ENCODE measurements around the gene WIZ. TPM values are rescaled to one million over a fixed set of nuclear protein-coding genes. Genes with fewer than 3 reads are reported as not detected.

Gene WIZ
- total and polyA plus RNA-seq, 2 of the 4 experiments (the other 2 are of a cell fraction): 0.90 to 27.1 TPM

DNA sequence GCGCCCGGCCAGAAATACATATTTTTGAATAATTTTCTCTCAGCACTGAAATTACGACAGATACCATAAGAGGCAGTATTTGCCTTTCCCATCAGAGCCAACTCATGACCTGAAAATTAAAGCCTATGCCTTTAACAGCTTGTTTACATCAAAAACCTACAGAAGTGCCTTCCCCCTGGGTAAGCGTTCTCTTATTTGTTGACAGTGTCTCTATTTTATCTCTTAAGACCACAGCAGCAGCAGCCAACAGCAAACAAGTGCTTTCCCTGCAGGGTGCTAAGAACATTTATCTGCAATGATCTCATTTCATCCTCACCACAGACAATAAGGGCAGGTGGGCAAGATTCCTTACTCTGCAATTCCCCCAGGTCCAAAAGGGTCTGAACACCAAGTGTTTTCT, 36.9 kb downstream of the WIZ start:
- CTCF ChIA-PET: no interaction called here
- DNase-seq (no peak), ATAC-seq (ENCODE audit: low read depth) (no peak; the same call in 1 of the 2 replicates)
- Histone ChIP-seq H3K9ac (ENCODE audit: low read depth, low read length) (no peak overlapping the region), H2AK5ac (ENCODE audit: low read depth, low read length) (no peak overlapping the region), H2BK5ac (ENCODE audit: low read depth, low read length, poor library complexity, severe bottlenecking) (no peak overlapping the region), H3K27me3 (ENCODE audit: control insufficient read depth, insufficient read depth, low read length) (no peaks in the 10 kb centered on the region), H2AK9ac (replicated peaks; ENCODE audit: low read depth, low read length, poor library complexity) (no peak overlapping the region), H3K36me3 (ENCODE audit: control insufficient read depth, insufficient read depth, low read length) (peaks cover 22% of the 10 kb centered on the region), H3K9me1 (ENCODE audit: insufficient read depth, low read length) (peaks cover 20% of the 10 kb centered on the region), H2AFZ (replicated peaks; ENCODE audit: low read length, poor library complexity) (no peak overlapping the region), H3K4me1 (ENCODE audit: control insufficient read depth, insufficient read depth, low read length) (peaks cover 11% of the 10 kb centered on the region), H3K79me1 (ENCODE audit: low read depth in 1 of 2, low read length in 2 of 2) (peaks cover 15 to 77% of the 10 kb centered on the region in 2 experiments), H2BK15ac (ENCODE audit: low read depth, low read length) (no peak overlapping the region), H3K23ac (ENCODE audit: low read depth, low read length) (no peak overlapping the region), H4K91ac (ENCODE audit: insufficient read depth, low read depth, low read length) (no peak overlapping the region), H4K20me1 (ENCODE audit: insufficient read depth, low read length) (peaks cover 87% of the 10 kb centered on the region), H3K56ac (ENCODE audit: extremely low read depth, insufficient read depth, low read length) (no peak overlapping the region), H3K4me3 (ENCODE audit: insufficient read depth, low read depth, low read length) (no peak overlapping the region), H2BK20ac (ENCODE audit: low read depth, low read length) (no peak overlapping the region), H3K14ac (replicated peaks; ENCODE audit: low read depth, low read length) (no peak overlapping the region; the same call in 1 of the 2 replicates), H3K4ac (ENCODE audit: low read depth, low read length) (no peak overlapping the region), H3K4me2 (ENCODE audit: low read depth, low read length) (no peak overlapping the region), H3K18ac (ENCODE audit: low read depth, low read length) (no peak overlapping the region), H2BK120ac (ENCODE audit: low read depth, low read length) (no peak overlapping the region), H4K8ac (ENCODE audit: low read depth in 2 of 2, low read length in 2 of 2) (no peak overlapping the region), H3K9me3 (ENCODE audit: control insufficient read depth, insufficient read depth, low read length) (no peaks in the 10 kb centered on the region), H3K27ac (ENCODE audit: insufficient read depth, low read length) (no peak overlapping the region), H4K5ac (ENCODE audit: low read depth, low read length) (no peak overlapping the region)
- in situ Hi-C loops (cut with MboI; ENCODE audit: low sequenced_read_pairs): loop anchor here (25.0 kb wide), 1 partner anchor 774 kb away; the partner anchor contains the start of genes AP1M1 and FAM32A
- no TSS peak for BruUV-seq (replicated peaks)
- intact Hi-C loops (cut with micrococcal nuclease): loop anchor here (10.0 kb wide), 1 partner anchor 238 kb away; no protein-coding TSS in a partner anchor
- 60% methylated on average over 1 of the region's 4 CpGs; no CpG with 5 or more reads in 1 of the 2 experiments for WGBS, 2 experiments (ENCODE audit: extremely low coverage in 2 of 2, insufficient read length in 1 of 2)
- TF ChIP-seq, protein P1, sequence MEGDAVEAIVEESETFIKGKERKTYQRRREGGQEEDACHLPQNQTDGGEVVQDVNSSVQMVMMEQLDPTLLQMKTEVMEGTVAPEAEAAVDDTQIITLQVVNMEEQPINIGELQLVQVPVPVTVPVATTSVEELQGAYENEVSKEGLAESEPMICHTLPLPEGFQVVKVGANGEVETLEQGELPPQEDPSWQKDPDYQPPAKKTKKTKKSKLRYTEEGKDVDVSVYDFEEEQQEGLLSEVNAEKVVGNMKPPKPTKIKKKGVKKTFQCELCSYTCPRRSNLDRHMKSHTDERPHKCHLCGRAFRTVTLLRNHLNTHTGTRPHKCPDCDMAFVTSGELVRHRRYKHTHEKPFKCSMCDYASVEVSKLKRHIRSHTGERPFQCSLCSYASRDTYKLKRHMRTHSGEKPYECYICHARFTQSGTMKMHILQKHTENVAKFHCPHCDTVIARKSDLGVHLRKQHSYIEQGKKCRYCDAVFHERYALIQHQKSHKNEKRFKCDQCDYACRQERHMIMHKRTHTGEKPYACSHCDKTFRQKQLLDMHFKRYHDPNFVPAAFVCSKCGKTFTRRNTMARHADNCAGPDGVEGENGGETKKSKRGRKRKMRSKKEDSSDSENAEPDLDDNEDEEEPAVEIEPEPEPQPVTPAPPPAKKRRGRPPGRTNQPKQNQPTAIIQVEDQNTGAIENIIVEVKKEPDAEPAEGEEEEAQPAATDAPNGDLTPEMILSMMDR (conservative IDR thresholded peaks at IDR 0.05; ENCODE audit: low read depth, low read length): 0 out of 2 replicates have a peak, but pooled peaks have one; percentile 8
- TF ChIP-seq RAD21 (IDR thresholded peaks at IDR 0.05; ENCODE audit: low read length) (peak; percentile 2; the same call in 1 of the 2 replicates), SMC3 (IDR thresholded peaks at IDR 0.05; ENCODE audit: low read depth, low read length) (no peak), BHLHE40 (IDR thresholded peaks at IDR 0.05; ENCODE audit: low read depth, low read length) (no peak), CEBPB (IDR thresholded peaks at IDR 0.05; ENCODE audit: low read depth, low read length) (no peak)
- dilution Hi-C loops (cut with HindIII; ENCODE audit: low sequenced_read_pairs, unreplicated experiment): no loop called here
- POLR2A ChIA-PET (ENCODE audit: unreplicated experiment): no interaction called here

All from IMR-90 (cell line).